ENCODE data around the gene LDB1. TPM values are rescaled to one million over a fixed set of nuclear protein-coding genes. Genes with fewer than 3 reads are reported as not detected.

LDB1 gene
- total and polyA plus RNA-seq, 2 of the 13 experiments (the other 11 are each of a cell fraction or from before 2014, with no cell fraction given): 17.2 to 45.5 TPM

DNA sequence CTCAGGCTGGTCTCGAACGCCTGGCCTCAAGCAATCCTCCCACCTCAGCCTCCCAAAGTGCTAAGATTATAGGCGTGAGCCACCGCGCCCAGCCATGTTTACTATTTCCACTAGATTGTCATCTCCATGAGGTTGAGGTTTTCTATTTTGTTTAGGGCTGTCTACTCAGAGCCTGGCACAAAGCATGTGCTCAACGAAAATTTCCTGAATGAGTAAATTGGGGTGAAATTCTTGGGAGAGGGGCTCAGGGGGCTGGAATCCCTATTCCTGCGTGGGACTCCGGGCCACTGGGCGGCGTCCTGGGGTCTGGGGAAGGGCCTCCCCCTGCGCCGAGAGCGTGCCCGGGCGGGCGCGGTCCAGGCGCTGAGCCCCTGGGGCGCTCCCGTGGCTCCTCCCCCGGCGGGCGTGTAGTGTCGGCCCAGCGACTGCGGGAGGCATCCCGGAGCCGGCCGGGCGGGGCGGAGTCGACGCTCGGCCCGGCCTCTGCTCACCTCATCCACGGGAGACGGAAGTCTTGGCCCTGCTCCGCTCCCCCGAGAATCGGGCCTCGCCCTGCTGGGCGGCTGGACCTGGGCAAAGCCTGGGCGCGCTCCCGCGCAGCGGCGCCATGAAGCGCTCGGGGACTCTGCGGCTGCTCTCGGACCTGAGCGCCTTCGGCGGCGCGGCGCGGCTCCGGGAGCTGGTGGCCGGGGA is 55.2 kb downstream of the LDB1 start, which contains the start of gene HPS6 (continued):
- TF ChIP-seq, protein P1, sequence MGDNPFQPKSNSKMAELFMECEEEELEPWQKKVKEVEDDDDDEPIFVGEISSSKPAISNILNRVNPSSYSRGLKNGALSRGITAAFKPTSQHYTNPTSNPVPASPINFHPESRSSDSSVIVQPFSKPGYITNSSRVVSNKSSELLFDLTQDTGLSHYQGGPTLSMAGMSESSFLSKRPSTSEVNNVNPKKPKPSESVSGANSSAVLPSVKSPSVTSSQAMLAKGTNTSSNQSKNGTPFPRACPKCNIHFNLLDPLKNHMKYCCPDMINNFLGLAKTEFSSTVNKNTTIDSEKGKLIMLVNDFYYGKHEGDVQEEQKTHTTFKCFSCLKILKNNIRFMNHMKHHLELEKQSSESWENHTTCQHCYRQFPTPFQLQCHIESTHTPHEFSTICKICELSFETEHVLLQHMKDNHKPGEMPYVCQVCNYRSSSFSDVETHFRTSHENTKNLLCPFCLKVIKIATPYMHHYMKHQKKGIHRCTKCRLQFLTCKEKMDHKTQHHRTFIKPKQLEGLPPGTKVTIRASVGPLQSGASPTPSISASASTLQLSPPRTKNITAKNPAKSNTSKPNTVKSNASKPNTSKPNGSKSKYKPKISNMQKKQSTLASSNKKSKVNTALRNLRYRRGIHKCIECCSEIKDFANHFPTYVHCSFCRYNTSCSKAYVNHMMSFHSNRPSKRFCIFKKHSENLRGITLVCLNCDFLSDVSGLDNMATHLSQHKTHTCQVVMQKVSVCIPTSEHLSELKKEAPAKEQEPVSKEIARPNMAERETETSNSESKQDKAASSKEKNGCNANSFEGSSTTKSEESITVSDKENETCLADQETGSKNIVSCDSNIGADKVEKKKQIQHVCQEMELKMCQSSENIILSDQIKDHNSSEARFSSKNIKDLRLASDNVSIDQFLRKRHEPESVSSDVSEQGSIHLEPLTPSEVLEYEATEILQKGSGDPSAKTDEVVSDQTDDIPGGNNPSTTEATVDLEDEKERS (CRISPR knock-in tag; IDR thresholded peaks at IDR 0.05): 0 out of 2 replicates have a peak, but pooled peaks have one; percentile 50
- TF ChIP-seq, protein P2, sequence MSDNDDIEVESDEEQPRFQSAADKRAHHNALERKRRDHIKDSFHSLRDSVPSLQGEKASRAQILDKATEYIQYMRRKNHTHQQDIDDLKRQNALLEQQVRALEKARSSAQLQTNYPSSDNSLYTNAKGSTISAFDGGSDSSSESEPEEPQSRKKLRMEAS (IDR thresholded peaks at IDR 0.05): 0 out of 2 replicates have a peak, but pooled peaks have one; percentile 51
- TF ChIP-seq MTA1 (CRISPR knock-in tag; IDR thresholded peaks at IDR 0.05; ENCODE audit: borderline replicate concordance) (peak; percentile 71; the same call in 1 of the 2 replicates), ZNF180 (CRISPR knock-in tag; IDR thresholded peaks at IDR 0.05; ENCODE audit: borderline replicate concordance, low read depth) (0 out of 2 replicates have a peak, but pooled peaks have one; percentile 31), ZNF441 (CRISPR knock-in tag; IDR thresholded peaks at IDR 0.05; ENCODE audit: borderline replicate concordance) (peak; percentile 99), MED1 (CRISPR knock-in tag; IDR thresholded peaks at IDR 0.05) (peak; percentile 48; the same call in 1 of the 2 replicates), ZNF263 (CRISPR knock-in tag; IDR thresholded peaks at IDR 0.05) (peak; percentile 61; the same call in 1 of the 2 replicates), AHR (CRISPR knock-in tag; IDR thresholded peaks at IDR 0.05) (no peak), BRD4 (CRISPR knock-in tag; IDR thresholded peaks at IDR 0.05) (peak; percentile 26; the same call in 1 of the 2 replicates), ATM (IDR thresholded peaks at IDR 0.05; ENCODE audit: borderline replicate concordance) (no peak), ZNF709 (CRISPR knock-in tag; IDR thresholded peaks at IDR 0.05) (peak; percentile 81; the same call in 1 of the 2 replicates), ZNF160 (CRISPR knock-in tag; IDR thresholded peaks at IDR 0.05) (peak; percentile 65; the same call in 1 of the 2 replicates), SP5 (CRISPR knock-in tag; IDR thresholded peaks at IDR 0.05; ENCODE audit: borderline replicate concordance, low read depth) (peak; percentile 49; the same call in 1 of the 2 replicates), ZSCAN20 (CRISPR knock-in tag; IDR thresholded peaks at IDR 0.05; ENCODE audit: borderline replicate concordance) (peak; percentile 89), ZNF883 (CRISPR knock-in tag; IDR thresholded peaks at IDR 0.05; ENCODE audit: not compliant biosample characterization) (peak; percentile 63), NCOA1 (CRISPR knock-in tag; IDR thresholded peaks at IDR 0.05) (no peak)
- TF ChIP-seq, protein P3, sequence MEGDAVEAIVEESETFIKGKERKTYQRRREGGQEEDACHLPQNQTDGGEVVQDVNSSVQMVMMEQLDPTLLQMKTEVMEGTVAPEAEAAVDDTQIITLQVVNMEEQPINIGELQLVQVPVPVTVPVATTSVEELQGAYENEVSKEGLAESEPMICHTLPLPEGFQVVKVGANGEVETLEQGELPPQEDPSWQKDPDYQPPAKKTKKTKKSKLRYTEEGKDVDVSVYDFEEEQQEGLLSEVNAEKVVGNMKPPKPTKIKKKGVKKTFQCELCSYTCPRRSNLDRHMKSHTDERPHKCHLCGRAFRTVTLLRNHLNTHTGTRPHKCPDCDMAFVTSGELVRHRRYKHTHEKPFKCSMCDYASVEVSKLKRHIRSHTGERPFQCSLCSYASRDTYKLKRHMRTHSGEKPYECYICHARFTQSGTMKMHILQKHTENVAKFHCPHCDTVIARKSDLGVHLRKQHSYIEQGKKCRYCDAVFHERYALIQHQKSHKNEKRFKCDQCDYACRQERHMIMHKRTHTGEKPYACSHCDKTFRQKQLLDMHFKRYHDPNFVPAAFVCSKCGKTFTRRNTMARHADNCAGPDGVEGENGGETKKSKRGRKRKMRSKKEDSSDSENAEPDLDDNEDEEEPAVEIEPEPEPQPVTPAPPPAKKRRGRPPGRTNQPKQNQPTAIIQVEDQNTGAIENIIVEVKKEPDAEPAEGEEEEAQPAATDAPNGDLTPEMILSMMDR (CRISPR knock-in tag; IDR thresholded peaks at IDR 0.05): peak; percentile 70
- TF ChIP-seq, protein P4, sequence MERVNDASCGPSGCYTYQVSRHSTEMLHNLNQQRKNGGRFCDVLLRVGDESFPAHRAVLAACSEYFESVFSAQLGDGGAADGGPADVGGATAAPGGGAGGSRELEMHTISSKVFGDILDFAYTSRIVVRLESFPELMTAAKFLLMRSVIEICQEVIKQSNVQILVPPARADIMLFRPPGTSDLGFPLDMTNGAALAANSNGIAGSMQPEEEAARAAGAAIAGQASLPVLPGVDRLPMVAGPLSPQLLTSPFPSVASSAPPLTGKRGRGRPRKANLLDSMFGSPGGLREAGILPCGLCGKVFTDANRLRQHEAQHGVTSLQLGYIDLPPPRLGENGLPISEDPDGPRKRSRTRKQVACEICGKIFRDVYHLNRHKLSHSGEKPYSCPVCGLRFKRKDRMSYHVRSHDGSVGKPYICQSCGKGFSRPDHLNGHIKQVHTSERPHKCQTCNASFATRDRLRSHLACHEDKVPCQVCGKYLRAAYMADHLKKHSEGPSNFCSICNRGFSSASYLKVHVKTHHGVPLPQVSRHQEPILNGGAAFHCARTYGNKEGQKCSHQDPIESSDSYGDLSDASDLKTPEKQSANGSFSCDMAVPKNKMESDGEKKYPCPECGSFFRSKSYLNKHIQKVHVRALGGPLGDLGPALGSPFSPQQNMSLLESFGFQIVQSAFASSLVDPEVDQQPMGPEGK (CRISPR knock-in tag; IDR thresholded peaks at IDR 0.05): peak; percentile 80
- TF ChIP-seq, protein P5, sequence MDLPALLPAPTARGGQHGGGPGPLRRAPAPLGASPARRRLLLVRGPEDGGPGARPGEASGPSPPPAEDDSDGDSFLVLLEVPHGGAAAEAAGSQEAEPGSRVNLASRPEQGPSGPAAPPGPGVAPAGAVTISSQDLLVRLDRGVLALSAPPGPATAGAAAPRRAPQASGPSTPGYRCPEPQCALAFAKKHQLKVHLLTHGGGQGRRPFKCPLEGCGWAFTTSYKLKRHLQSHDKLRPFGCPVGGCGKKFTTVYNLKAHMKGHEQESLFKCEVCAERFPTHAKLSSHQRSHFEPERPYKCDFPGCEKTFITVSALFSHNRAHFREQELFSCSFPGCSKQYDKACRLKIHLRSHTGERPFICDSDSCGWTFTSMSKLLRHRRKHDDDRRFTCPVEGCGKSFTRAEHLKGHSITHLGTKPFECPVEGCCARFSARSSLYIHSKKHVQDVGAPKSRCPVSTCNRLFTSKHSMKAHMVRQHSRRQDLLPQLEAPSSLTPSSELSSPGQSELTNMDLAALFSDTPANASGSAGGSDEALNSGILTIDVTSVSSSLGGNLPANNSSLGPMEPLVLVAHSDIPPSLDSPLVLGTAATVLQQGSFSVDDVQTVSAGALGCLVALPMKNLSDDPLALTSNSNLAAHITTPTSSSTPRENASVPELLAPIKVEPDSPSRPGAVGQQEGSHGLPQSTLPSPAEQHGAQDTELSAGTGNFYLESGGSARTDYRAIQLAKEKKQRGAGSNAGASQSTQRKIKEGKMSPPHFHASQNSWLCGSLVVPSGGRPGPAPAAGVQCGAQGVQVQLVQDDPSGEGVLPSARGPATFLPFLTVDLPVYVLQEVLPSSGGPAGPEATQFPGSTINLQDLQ (CRISPR knock-in tag; IDR thresholded peaks at IDR 0.05): 0 out of 2 replicates have a peak, but pooled peaks have one; percentile 75
